ENCODE data around the gene CPB1.

The CPB1 gene

DNA sequence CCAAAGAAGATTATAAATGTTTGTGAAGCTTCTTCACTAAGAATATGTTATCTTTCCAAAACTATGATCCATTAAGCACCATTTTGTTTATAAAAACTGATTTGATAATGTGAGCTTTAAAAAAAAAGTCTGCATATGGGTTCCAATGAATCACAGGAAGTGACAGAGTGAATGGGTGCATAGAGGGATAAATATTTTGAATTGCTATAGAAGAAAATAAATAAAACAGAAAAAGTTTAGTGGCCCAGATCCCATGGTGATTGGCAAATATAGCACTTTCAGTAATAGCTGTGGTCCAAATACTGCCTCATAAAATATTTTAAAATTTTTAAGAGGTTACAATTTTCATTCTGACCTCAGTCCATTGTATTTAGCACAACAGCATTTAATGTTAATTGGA lies 56.6 kb downstream of the CPB1 start:
- no peak for DNase-seq

DNA sequence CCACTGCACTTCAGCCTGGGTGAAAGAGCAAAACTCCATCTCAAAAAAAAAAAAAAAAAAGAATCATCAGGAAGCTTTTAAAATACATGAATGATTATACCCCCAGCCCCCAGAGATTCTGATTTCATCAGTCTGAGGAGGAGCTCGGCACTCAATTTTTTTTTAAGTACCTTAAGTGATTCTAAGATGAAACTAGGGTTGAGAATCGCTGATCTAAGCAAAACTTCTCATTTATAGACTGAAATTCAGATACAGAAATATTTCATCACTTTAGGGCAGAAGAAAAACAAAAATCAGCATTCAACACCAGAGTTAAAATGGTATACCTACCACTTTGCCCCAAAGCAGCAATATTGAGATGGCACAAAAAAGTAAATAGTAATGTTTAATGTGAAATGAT lies 62.2 kb downstream of the CPB1 start:
- no peak for DNase-seq

DNA sequence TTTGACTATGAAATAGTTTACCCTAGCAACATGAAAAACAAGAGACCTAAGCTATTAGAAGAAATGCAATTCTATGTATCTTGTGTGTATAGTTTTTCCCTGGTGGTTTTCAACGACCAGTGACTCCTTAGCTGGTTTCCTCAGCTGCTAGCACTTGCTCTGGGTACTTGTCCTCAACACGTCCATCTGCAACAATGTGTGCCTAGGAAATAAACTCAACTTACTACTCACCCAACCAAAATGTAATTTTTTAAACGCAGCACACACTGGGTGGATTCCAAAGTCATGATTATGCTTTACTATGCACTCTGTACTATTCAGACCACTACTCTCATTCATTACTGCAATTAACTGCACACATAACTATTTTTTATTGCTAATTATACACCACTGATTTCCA lies 68.5 kb downstream of the CPB1 start:
- DNase-seq = no peak

DNA sequence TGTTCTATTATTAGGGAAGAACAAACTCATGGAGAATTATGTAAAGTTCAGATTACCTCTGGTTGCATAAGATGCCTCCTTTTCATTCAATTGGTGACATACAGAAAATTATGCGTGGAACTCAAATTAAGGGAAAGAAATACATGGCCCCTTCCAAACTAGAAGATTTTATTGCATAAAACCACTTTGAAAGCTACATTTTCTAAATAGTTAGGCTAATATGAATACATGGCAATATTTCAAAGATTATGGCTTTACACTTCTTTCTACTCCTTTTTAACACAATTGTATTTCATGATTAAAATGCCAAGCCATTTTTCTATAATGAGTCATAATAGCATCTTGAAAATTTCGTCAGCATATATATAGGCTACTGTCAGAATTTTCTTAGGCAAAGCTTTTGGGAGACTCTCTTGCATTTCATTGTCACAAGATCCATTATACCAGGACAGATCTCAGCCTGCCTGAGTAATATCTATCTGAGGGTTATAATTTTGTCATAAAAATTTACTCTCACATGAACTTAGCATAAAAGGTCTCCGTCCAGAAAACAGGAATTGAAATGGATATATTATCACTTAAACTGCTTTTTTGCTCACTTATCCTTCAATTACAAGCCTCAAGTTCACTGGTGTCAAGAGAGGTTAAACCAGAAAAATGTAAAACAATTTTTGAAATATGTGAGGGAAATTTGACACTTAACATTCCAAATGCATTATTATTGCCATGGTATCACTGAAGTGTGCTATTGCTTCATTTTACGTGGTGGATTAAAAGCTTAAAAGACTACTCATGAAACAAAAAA lies 74.6 kb downstream of the CPB1 start:
- DNase-seq = no peak

DNA sequence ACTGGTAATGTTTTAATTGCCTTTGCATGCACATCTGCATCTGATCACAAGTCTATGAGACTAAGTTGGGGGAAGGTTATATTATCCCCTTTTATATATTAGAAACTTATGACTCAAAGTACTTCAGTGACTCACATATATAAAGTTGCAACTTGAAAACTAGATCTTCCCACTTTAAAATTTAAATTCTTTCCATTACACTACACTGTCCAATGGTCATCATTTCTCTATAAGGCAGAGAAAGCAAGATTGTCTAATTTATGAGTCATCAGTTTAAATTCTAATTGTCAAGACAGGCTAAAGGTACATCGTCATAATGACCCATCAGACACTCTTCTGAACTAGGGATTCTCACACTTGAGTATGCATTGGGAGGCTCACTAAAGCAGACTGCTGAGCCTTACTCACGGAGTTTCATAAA lies 75.4 kb downstream of the CPB1 start:
- no peak for DNase-seq

DNA sequence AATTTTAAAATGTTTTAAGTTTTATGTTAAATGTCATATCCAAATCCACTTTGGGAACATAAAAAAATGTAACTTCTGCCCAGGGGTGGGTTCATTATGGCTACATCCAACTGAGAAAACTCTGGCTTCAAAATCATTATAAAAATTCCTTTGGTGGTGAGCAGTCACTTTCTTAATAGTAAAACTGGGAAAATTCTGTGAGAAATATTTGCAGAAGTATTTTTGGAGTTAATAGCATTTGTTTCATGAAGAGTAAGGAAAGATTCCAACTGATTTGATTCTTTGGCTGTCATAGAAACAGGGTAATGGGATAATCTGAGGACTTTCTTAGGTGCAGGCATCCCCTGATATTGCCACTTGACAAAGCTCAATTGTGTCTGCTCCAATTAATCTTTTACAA lies 76.3 kb downstream of the CPB1 start:
- DNase-seq = no peak

DNA sequence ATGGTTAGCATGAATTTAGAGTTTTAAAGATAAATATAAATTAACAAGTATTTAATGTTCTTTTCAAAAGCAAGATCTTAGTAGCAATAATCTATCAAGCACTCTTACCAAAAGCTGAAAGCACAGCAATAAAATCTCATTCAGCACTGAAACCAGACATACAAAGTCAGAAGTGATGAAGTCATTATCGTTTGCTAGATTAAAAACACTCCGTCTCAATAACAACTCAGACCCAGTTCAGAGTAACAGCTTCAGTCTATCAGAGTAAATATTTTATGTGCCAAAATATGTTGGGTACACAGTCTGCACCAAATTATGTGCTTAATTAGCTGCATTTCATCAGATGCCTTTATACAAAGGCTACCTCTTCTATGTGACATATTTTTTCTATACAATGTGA lies 79.1 kb downstream of the CPB1 start:
- DNase-seq = no peak

All from NCI-H1930 (cell line).